ENCODE results near the gene CYBA.

CYBA gene

DNA sequence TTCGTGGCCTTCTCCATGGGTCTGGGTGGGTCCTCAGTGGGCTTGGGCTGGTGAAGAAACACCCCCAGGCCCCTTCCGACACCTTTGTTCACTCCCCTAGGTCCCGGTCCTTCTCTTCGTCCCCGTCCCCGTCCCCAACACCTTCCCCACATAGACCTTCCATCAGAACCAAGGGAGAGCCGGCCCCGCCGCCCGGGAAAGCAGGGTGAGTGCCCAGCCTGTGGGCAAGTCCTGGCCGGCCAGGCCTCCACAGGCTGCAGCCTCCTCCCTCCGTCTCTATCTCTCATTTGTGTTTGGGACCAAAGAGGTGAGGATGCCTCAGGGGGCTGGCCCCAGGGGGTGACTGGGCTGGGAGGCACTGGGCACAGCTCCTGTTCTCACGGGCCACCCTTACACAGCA, 27.0 kb downstream of the CYBA start:
- Histone ChIP-seq H3F3A (ENCODE audit: insufficient read depth, low read length) (no peaks in the 10 kb centered on the region), H3K4me2 (ENCODE audit: low read depth, low read length) (no peak overlapping the region), H3K36me3 (replicated peaks; ENCODE audit: insufficient read depth, low read length) (no peaks in the 10 kb centered on the region), H3K27me3 (replicated peaks; ENCODE audit: insufficient read depth, low read length) (no peaks in the 10 kb centered on the region), H2AFZ (ENCODE audit: low read length) (no peak overlapping the region), H3K4me3 (ENCODE audit: low read length) (no peak overlapping the region), H4K20me1 (ENCODE audit: insufficient read depth, low read length) (no peaks in the 10 kb centered on the region), H3K9me2 (replicated peaks; ENCODE audit: insufficient read depth, low read length) (no peaks in the 10 kb centered on the region), H3K4me1 (ENCODE audit: low read length) (no peaks in the 10 kb centered on the region), H3K79me2 (ENCODE audit: low read length) (no peaks in the 10 kb centered on the region), H3K27ac (ENCODE audit: low read length) (no peak overlapping the region), H3K9ac (ENCODE audit: low read length) (no peak overlapping the region), H3K9me3 (replicated peaks; ENCODE audit: insufficient read depth, low read length) (no peaks in the 10 kb centered on the region)
- TF ChIP-seq EZH2 (optimal IDR thresholded peaks at IDR 0.05; ENCODE audit: low read depth, low read length) (no peak), CTCF (IDR thresholded peaks at IDR 0.05; ENCODE audit: low read length) (no peak), EZH2phosphoT487 (IDR thresholded peaks at IDR 0.05; ENCODE audit: low read length) (no peak)
- DNase-seq: no peak

DNA sequence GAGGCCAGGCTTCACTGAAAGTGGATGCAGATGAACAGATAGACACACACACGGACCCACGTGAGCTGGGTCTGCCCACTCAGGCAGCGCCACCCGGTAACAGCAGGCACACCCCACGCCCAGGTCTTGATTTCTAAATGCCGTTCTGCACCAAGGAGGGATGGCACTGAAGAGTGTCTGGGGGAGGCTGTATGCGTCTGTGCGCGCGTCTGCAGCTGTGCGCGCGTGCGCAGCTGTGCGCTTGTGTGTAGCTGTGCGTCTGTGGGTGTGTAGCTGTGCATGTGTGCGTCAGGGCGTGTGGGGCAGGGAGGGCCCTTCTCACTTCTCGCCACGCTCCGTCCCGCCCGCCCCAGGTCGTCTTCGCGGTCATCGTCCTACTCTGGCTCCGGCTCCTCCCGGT, 28.0 kb downstream of the CYBA start:
- no peak for DNase-seq
- H3K79me2 ChIP-seq (ENCODE audit: low read length): 0 out of 2 replicates have a peak, but pooled peaks cover 6% of the 10 kb centered on the region
- H3K9me2 ChIP-seq (replicated peaks; ENCODE audit: insufficient read depth, low read length): no peaks in the 10 kb centered on the region
- H3K27me3 ChIP-seq (replicated peaks; ENCODE audit: insufficient read depth, low read length): no peaks in the 10 kb centered on the region
- no peak overlapping the region for H3K4me3 ChIP-seq (ENCODE audit: low read length)
- no peaks in the 10 kb centered on the region for H3K9me3 ChIP-seq (replicated peaks; ENCODE audit: insufficient read depth, low read length)
- H3K36me3 ChIP-seq (replicated peaks; ENCODE audit: insufficient read depth, low read length): no peaks in the 10 kb centered on the region
- no peak overlapping the region for H3K9ac ChIP-seq (ENCODE audit: low read length)
- no peak overlapping the region for H2AFZ ChIP-seq (ENCODE audit: low read length)
- H3F3A ChIP-seq (ENCODE audit: insufficient read depth, low read length): no peaks in the 10 kb centered on the region
- H4K20me1 ChIP-seq (ENCODE audit: insufficient read depth, low read length): no peaks in the 10 kb centered on the region
- H3K4me2 ChIP-seq (ENCODE audit: low read depth, low read length): no peak overlapping the region
- TF ChIP-seq CTCF (IDR thresholded peaks at IDR 0.05; ENCODE audit: low read length) (no peak), EZH2 (optimal IDR thresholded peaks at IDR 0.05; ENCODE audit: low read depth, low read length) (no peak), EZH2phosphoT487 (IDR thresholded peaks at IDR 0.05; ENCODE audit: low read length) (no peak)
- no peak overlapping the region for H3K27ac ChIP-seq (ENCODE audit: low read length)
- H3K4me1 ChIP-seq (ENCODE audit: low read length): no peaks in the 10 kb centered on the region

- no peaks in the 10 kb centered on the region for H3K9me2 ChIP-seq (replicated peaks; ENCODE audit: insufficient read depth, low read length)
- no peaks in the 10 kb centered on the region for H3K4me1 ChIP-seq (ENCODE audit: low read length)
- DNase-seq: no peak
- H2AFZ ChIP-seq (ENCODE audit: low read length): no peak overlapping the region
- H3K27ac ChIP-seq (ENCODE audit: low read length): no peak overlapping the region
- H3K9me3 ChIP-seq (replicated peaks; ENCODE audit: insufficient read depth, low read length): no peaks in the 10 kb centered on the region
- H3K27me3 ChIP-seq (replicated peaks; ENCODE audit: insufficient read depth, low read length): no peaks in the 10 kb centered on the region
- no peak overlapping the region for H3K4me2 ChIP-seq (ENCODE audit: low read depth, low read length)
- H3F3A ChIP-seq (ENCODE audit: insufficient read depth, low read length): no peaks in the 10 kb centered on the region
- H3K4me3 ChIP-seq (ENCODE audit: low read length): no peak overlapping the region
- TF ChIP-seq EZH2phosphoT487 (IDR thresholded peaks at IDR 0.05; ENCODE audit: low read length) (no peak), CTCF (IDR thresholded peaks at IDR 0.05; ENCODE audit: low read length) (no peak), EZH2 (optimal IDR thresholded peaks at IDR 0.05; ENCODE audit: low read depth, low read length) (no peak)
- no peak overlapping the region for H3K9ac ChIP-seq (ENCODE audit: low read length)
- H4K20me1 ChIP-seq (ENCODE audit: insufficient read depth, low read length): no peaks in the 10 kb centered on the region
- no peaks in the 10 kb centered on the region for H3K36me3 ChIP-seq (replicated peaks; ENCODE audit: insufficient read depth, low read length)
- 0 out of 2 replicates have a peak, but pooled peaks cover 6% of the 10 kb centered on the region for H3K79me2 ChIP-seq (ENCODE audit: low read length)
Observed at GRCh38 chr16:88622125-88622524, 28.7 kb downstream of the CYBA start.

Data from MM.1S (cell line).